ENCODE results near the gene ITGB3. TPM values are rescaled to one million over a fixed set of nuclear protein-coding genes. Genes with fewer than 3 reads are reported as not detected.

Gene ITGB3
- total RNA-seq, 4 donors from 2014 or later = 102 to 260 (median 149) TPM

Small RNAs within 50 kb of the gene (small RNA-seq; reads per million reads assigned to genes)
- not detected for gene RNU7-186P

Other genes starting within 250 kb of the ITGB3 start
- gene CDC27, start 64.5 kb upstream of the ITGB3 start, total RNA-seq = 100 to 1,000 TPM; 124 to 195 (median 181) TPM
- gene MYL4, start 44.5 kb upstream of the ITGB3 start, total RNA-seq = 10 to 100 TPM in 1 of 4 donors, 1 to 10 TPM in 3; 5.2 to 11.0 (median 6.2) TPM
- 10 to 100 TPM; 26.5 to 94.1 (median 48.1) TPM for gene EFCAB13, start 70.1 kb downstream of the ITGB3 start, total RNA-seq

All from thyroid gland (tissue), 4 donors.